Upper lobe of left lung (tissue), 6 donors: ENCODE data around the gene ARHGAP8. TPM values are rescaled to one million over a fixed set of nuclear protein-coding genes. Genes with fewer than 3 reads are reported as not detected.
A peak's percentile ranks its signal among the peaks of the same experiment; 100 is the strongest.

ENCODE experiments used
- ATAC-seq, 2 donors: fragments of 200-7000 bp; cut with Tn5 transposase; one replicate each; pipeline ENCODE4 v1.9.1; 2022; ENCODE audit warnings: mild to moderate bottlenecking in 2 of 2, moderate library complexity in 2 of 2; ENCODE audit not compliant: low FRiP score in 2 of 2
- DNase-seq, 2 donors: peaks; one replicate each; pipeline ENCODE4 v3.0.0-alpha.2; 2019 to 2020
- H3K27ac ChIP-seq, 4 donors: fragments of 200-600 bp; sonication (generic); one replicate each; pipeline ENCODE4 v1.5.1; 2016 to 2019
- H3K27me3 ChIP-seq, 4 donors: fragments of 200-600 bp; sonication (generic); one replicate each; pipeline ENCODE4 v1.5.1; 2017 to 2019
- H3K36me3 ChIP-seq, 4 donors: fragments of 200-600 bp; sonication (generic); one replicate each; pipeline ENCODE4 v1.5.1; 2016 to 2019
- H3K4me1 ChIP-seq, 4 donors: fragments of 200-600 bp; sonication (generic); one replicate each; pipeline ENCODE4 v1.5.1; 2018 to 2019
- H3K4me3 ChIP-seq, 4 donors: fragments of 200-600 bp; sonication (generic); one replicate each; pipeline ENCODE4 v1.5.1; 2017 to 2019; ENCODE audit warnings: mild to moderate bottlenecking in 2 of 4, moderate library complexity in 1 of 4
- H3K9me3 ChIP-seq, 4 donors: fragments of 200-600 bp; sonication (generic); one replicate each; pipeline ENCODE4 v1.5.1; 2018 to 2019
- CTCF ChIP-seq, 6 experiments: fragments of 450-650 bp in 4 of 6; fragments of 200-600 bp in 2 of 6; sonication (generic) in 2 of 6; IDR thresholded peaks; one replicate each; pipeline ENCODE4 v1.5.1; 2016 to 2019; ENCODE audit warnings: antibody characterized with exemption in 6 of 6
- EP300 ChIP-seq, 4 donors: sonication (generic); formaldehyde crosslinking; IDR thresholded peaks; one replicate each; pipeline ENCODE4 v1.5.1; 2017; ENCODE audit warnings: antibody characterized with exemption in 4 of 4, control low read depth in 2 of 4
- POLR2A ChIP-seq, 4 donors: fragments of 450-650 bp; IDR thresholded peaks; one replicate each; pipeline ENCODE4 v1.5.1; 2016 to 2017; ENCODE audit warnings: antibody characterized with exemption in 4 of 4, mild to moderate bottlenecking in 2 of 4
- POLR2AphosphoS5 ChIP-seq, 2 donors: sonication (generic); formaldehyde crosslinking; IDR thresholded peaks; one replicate each; pipeline ENCODE4 v1.5.1; 2017; ENCODE audit warnings: antibody characterized with exemption in 2 of 2
- WGBS, 2 donors: methylation state at CpG; one replicate each; pipeline ENCODE4 v1.1.5; 2017 to 2018; 5-methylcytosine and 5-hydroxymethylcytosine counted together
- total RNA-seq, 6 donors: library from RNA; depleted of rRNA in 4 of 6; stranded (reverse); fragments of >200 nt in 4 of 6; gene quantifications; one replicate each; pipeline versions ENCODE4 v1.1.0 to v1.2.1, GENCODE V29; 2016 to 2021
- donor health status: DM: no; HTN: no; CAD: no; lungs with moderate emphysema.
- donor health status: DM: no; HTN: yes; CAD: no; lungs with severe emphysema.

The ARHGAP8 gene
- total RNA-seq, 6 donors from 2014 or later, result 13.8 to 55.5 (median 22.7) TPM

GRCh38 chr22:44706488-44706887 is 45.9 kb upstream of the ARHGAP8 start:
- no peak for ATAC-seq
- H3K9me3 ChIP-seq, result no peaks in the 10 kb centered on the region
- H3K27me3 ChIP-seq, result no peaks in the 10 kb centered on the region
- DNase-seq, result no peak
- TF ChIP-seq CTCF (IDR thresholded peaks at IDR 0.05), result no peak
- no peak for TF ChIP-seq POLR2AphosphoS5 (IDR thresholded peaks at IDR 0.05)
- WGBS, 2 donors, result 77 to 100% methylated on average over 5 to 7 of the region's 8 CpGs
- peaks cover 7 to 37% (median 18%) of the 10 kb centered on the region in 4 donors for H3K4me1 ChIP-seq
- no peak overlapping the region for H3K27ac ChIP-seq
- no peaks in the 10 kb centered on the region for H3K36me3 ChIP-seq
- H3K4me3 ChIP-seq, result no peak overlapping the region

- Histone ChIP-seq H3K27me3 (no peaks in the 10 kb centered on the region), H3K4me3 (no peak overlapping the region), H3K27ac (no peak overlapping the region), H3K36me3 (no peaks in the 10 kb centered on the region), H3K4me1 (peaks cover 6 to 32% (median 15%) of the 10 kb centered on the region in 4 donors), H3K9me3 (no peaks in the 10 kb centered on the region)
- no peak for TF ChIP-seq POLR2A (IDR thresholded peaks at IDR 0.05)
- TF ChIP-seq POLR2AphosphoS5 (IDR thresholded peaks at IDR 0.05), result no peak
- TF ChIP-seq EP300 (IDR thresholded peaks at IDR 0.05), result no peak
- no peak for TF ChIP-seq CTCF (IDR thresholded peaks at IDR 0.05)
- ATAC-seq (no peak), DNase-seq (no peak)
- 80 to 85% methylated on average over 1 to 10 of the region's 10 CpGs for WGBS, 2 donors
These were observed 45.2 kb upstream of the ARHGAP8 start for GRCh38 chr22:44707178-44707577.

- ATAC-seq (no peak), DNase-seq (no peak)
- Histone ChIP-seq H3K9me3 (no peaks in the 10 kb centered on the region), H3K27ac (no peak overlapping the region), H3K27me3 (no peaks in the 10 kb centered on the region), H3K4me3 (no peak overlapping the region), H3K4me1 (peaks cover 4 to 26% (median 12%) of the 10 kb centered on the region in 4 donors), H3K36me3 (no peaks in the 10 kb centered on the region)
- WGBS, 2 donors, result 94 to 96% methylated on average over 5 to 11 of the region's 11 CpGs
- TF ChIP-seq POLR2A (IDR thresholded peaks at IDR 0.05), result no peak
- TF ChIP-seq CTCF (IDR thresholded peaks at IDR 0.05), result no peak
- TF ChIP-seq POLR2AphosphoS5 (IDR thresholded peaks at IDR 0.05), result no peak
- TF ChIP-seq EP300 (IDR thresholded peaks at IDR 0.05), result no peak
These were observed 44.6 kb upstream of the ARHGAP8 start for GRCh38 chr22:44707752-44708151.

- TF ChIP-seq POLR2AphosphoS5 (IDR thresholded peaks at IDR 0.05) (no peak), POLR2A (IDR thresholded peaks at IDR 0.05) (no peak)
- WGBS, 2 donors, result 86 to 92% methylated on average over 9 to 12 of the region's 12 CpGs
- peaks cover 0 to 15% (median 5%) of the 10 kb centered on the region in 4 donors for H3K4me1 ChIP-seq
- peak overlapping the region in 2 of 4 donors; percentile 50 to 67 for H3K27ac ChIP-seq
- H3K27me3 ChIP-seq, result no peaks in the 10 kb centered on the region
- H3K9me3 ChIP-seq, result no peaks in the 10 kb centered on the region
- ATAC-seq (no peak), DNase-seq (peak in 1 of 2 donors; percentile 58)
- no peak overlapping the region for H3K4me3 ChIP-seq
- H3K36me3 ChIP-seq, result no peaks in the 10 kb centered on the region
These were observed 42.4 kb upstream of the ARHGAP8 start for GRCh38 chr22:44709881-44710392.

GRCh38 chr22:44710474-44711240 is 41.7 kb upstream of the ARHGAP8 start:
- H3K4me3 ChIP-seq, result no peak overlapping the region
- no peaks in the 10 kb centered on the region for H3K9me3 ChIP-seq
- peaks cover 0 to 15% (median 5%) of the 10 kb centered on the region in 4 donors for H3K4me1 ChIP-seq
- WGBS, 2 donors, result 64 to 72% methylated on average over 17 to 23 of the region's 23 CpGs
- no peak for ATAC-seq
- DNase-seq, result peak in 1 of 2 donors; percentile 64
- H3K27me3 ChIP-seq, result no peaks in the 10 kb centered on the region
- H3K36me3 ChIP-seq, result no peaks in the 10 kb centered on the region
- TF ChIP-seq POLR2A (IDR thresholded peaks at IDR 0.05) (no peak), EP300 (IDR thresholded peaks at IDR 0.05) (no peak), CTCF (IDR thresholded peaks at IDR 0.05) (no peak), POLR2AphosphoS5 (IDR thresholded peaks at IDR 0.05) (no peak)
- H3K27ac ChIP-seq, result peak overlapping the region in 2 of 4 donors; percentile 50 to 67
